GM18507 (cell line): Measurements from ENCODE around the gene SLC5A2.
"Not testable (repeated sequence)": the region's sequence is repeated elsewhere in the genome, so short reads cannot be mapped to it uniquely, and the experiment has no call there.

ENCODE experiments used
- DNase-seq: peaks from one replicate; pipeline ENCODE4 v3.0.0; 2011; ENCODE audit warnings: low read depth; ENCODE audit not compliant: insufficient read length; ENCODE audit errors: extremely low spot score
- FAIRE-seq: peaks from 2 replicates; lab custom pipeline; 2011; peaks lifted over from hg19 to GRCh38; lab: Jason Lieb, UNC

SLC5A2 gene

DNA sequence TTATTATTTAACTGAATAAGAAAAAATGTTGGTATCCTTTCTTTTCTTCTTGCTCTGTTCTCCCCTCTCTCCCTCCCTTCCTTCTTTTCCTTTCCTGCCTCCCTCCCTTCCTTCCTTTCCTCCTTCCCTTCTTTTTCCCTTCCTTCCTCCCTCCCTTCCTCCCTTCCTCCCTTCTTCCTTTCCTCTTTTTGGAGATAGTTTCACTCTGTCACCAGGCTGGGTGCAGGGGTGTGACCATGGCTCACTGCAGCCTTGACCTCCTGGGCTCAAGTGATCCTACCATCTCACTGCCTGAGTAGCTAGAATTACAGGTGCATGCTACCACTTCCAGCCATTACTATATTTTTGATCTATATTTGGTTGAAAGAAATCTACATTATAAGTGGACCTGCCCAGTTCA lies 31.0 kb downstream of the SLC5A2 start:
- no peak for FAIRE-seq
- DNase-seq = no peak

DNA sequence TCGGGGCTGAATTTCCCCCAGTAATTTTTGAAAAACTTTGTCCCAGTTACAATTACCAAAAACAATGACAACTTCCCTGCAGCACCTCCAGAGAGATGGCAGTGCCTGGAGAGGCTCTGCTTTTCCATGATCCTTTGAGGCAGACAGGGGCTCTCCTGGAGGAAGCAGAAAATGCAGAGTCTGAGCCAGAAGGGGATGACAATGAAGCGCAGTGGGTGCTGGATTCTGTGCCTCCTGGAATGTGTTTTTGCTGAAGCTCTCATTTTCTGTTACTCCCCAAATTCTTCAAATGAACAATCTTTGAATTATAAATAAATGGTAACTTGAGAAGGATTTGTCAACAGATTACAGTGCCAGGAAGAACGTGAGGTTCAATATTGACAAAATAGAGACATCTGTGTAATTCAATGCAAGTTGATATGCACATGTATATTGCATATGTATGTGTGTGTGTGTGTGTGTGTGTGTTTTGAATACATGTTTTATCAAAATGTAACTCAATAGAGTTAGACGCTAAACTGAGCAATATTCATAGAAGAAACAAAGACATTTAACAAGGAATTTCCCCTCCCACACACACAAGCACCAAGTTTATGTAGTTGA lies 35.0 kb downstream of the SLC5A2 start:
- FAIRE-seq (no peak), DNase-seq (no peak)

DNA sequence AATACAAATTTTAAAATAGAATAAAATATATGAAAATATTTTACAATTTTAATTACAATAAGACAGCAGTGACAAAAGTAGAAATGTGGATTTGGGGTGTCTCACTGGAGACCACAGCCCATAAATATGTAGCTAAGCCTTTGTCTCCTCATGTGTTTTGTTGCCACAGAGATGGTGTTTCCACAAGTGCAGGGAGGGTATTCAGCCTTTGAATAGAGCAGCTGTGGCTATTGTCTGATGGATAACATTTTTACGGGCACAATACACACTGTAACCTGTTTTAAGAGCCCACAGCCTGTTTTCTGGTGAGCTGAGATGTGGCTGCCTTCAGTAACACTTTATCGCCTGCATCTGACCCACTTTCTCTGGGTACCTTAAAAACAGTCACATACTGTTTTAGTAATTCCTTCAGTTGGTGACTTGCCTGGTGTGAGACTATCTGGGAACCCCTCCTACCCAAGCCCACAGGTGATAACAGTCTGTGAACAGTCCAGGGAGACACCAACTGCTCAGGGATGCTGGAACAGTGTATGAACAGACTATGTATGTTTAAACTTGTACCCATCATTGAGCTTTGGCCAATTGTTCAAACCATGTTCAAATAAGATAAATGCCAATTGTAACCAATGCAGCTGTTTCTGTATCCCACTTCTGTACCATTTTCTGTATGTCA lies 37.0 kb downstream of the SLC5A2 start:
- DNase-seq = no peak
- FAIRE-seq = no peak

- DNase-seq = no peak
- no peak for FAIRE-seq
These were observed 38.4 kb downstream of the SLC5A2 start for GRCh38 chr16:31521368-31521767.

DNA sequence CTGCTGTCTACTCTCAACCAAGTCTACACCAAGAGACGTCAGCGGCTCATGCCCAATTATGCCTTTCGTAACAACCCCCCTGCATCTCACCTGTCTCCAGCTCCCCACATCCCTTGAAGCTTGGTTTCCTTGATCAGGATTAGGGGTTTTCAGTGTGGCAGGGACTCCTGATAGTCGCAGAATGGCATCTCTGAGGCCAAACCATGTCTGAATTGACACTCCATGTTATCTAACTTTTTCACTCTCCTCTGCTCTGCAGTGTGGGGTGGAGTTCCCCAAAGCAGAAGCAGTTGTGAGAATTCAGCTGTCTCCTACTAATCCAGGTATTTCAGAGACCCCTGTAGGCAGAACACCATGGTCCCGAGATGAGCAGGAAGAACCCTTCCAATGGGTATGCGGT lies 39.1 kb downstream of the SLC5A2 start:
- FAIRE-seq = no peak
- no peak for DNase-seq

DNA sequence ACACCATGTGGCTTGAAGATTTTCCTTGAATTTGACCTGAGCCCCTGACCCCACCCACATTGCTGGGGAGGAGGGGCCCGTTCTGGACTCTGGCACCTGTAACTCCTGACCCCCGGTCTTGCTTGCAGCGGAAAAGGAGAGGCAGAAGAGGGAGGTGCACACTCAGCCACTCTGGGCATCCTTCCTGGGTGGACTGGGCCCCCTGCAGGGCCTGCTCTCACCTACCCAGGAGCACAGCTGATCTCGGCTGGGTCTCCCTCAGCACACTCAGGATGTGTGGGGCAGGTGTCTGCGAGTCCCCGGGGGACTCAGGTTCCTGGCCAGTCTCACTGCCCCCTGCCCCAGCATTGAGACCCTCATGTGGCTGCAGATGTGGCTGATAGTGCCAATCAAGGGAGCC lies 40.8 kb downstream of the SLC5A2 start:
- DNase-seq, FAIRE-seq: not testable (repeated sequence)

GRCh38 chr16:31525113-31525512 lies 42.2 kb downstream of the SLC5A2 start:
- DNase-seq = no peak
- no peak for FAIRE-seq

DNA sequence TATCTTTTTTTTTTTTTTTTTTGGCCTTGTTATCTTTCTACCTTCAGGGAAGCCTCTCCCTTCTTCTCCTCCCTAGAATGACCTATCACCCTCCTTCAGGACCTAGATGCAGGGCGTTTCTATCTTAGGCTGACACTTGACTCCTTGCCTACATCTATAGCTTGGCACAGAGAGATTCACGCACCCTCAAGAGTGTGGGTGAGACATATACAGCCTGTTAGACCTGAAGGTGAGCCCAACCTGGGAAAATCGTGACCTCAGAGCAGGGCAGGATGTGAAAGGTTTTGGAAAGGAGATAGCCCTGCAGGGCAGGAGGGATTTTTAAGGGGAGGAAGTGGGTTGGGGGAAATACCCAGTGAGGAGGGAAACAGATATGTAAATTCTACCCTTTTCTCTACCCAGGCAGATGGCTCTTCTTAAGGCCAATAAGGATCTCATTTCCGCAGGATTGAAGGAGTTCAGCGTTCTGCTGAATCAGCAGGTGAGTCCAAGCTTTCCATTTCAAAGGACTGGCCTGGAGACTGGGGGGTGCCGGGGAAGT lies 44.9 kb downstream of the SLC5A2 start, which contains the start of gene AHSP:
TSS of gene AHSP (plus strand) at position 167 of the 541 bp plus-strand sequence. CDS start at position 407, 240 bp downstream.
- DNase-seq (no peak), FAIRE-seq (no peak)

- no peak for DNase-seq
- FAIRE-seq = no peak
These were observed 45.7 kb downstream of the SLC5A2 start for GRCh38 chr16:31528523-31529107.

- FAIRE-seq (no peak), DNase-seq (no peak)
These were observed 46.4 kb downstream of the SLC5A2 start for GRCh38 chr16:31529108-31529936.

DNA sequence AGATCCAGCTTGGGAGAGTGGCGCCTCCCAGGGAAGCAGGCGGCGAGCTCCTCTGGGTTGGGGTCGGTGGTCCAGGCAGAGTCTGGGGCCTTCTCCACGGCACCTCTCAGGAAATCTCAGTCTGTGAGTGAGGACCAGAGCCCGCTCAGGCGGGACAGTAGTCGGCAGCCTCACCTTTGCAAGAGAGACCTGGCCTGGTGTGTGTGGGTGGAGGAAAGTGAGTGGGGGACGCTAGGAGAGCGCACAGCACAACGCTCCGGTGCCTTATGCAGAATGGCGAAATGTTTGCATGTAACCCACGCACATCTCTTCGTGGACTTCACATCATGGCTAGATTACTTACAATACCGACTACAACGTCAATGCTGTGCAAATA lies 47.0 kb downstream of the SLC5A2 start:
- DNase-seq (no peak), FAIRE-seq (no peak)

DNA sequence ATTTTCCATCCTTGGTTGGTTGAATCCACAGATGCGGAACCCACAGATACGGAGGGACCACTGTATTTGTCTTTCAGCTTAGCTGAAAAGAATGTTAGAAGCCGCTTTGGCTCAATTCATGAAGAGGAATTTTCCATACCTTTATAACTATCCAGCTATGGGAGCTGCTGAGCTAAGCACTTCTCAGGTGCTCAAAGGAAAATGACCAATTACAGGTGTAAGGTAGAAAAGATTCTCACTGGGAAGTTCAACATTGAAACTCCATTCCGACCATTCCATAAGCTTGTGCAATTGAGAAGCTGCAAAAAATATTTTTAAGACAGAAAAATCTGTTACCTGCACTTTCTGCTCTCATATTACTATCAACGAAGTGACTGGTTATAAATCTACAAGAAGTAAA lies 47.5 kb downstream of the SLC5A2 start:
- no peak for FAIRE-seq

DNA sequence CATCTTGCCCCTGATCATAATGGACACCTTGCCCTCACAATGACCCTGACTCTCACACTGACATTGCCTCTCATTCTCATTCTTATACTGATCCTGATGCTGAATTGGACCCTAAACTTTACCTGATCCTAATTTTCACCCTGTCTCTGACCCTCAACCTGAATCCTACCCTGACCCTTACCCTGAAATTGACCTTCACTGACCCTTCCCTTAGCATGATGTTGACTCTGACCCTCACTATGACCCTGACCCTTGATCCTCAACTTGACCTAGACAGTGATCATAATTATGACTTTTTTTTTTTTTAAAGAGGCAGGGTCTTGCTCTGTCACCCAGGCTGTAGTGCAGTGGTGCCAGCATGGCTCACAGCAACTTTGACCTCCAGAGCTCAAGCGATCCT lies 48.2 kb downstream of the SLC5A2 start:
- FAIRE-seq (no peak), DNase-seq (no peak)

More for the DNA sequence above, 47.5 kb downstream of the SLC5A2 start:
- no peak for DNase-seq

DNA sequence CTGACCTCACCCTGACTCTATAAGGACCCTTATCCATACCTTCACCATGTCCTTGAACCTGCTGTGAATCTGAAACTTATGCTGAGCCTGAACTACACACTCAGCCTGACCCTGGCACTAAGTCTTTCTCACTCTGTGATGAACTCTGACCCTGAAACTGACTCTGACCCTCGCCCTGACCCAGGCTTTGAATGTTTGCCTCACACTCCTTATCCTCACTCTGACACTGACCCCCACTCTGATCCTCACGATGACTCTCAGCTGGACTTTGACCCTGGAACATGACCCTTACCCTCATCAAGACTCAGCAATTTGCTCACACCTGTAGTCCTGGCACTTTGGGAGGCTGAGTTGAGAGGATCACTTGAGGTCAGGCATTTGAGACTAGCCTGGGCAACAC lies 49.2 kb downstream of the SLC5A2 start:
- no peak for FAIRE-seq
- DNase-seq = no peak

- FAIRE-seq (no peak), DNase-seq (no peak)
These were observed 50.0 kb downstream of the SLC5A2 start for GRCh38 chr16:31532896-31533295.

DNA sequence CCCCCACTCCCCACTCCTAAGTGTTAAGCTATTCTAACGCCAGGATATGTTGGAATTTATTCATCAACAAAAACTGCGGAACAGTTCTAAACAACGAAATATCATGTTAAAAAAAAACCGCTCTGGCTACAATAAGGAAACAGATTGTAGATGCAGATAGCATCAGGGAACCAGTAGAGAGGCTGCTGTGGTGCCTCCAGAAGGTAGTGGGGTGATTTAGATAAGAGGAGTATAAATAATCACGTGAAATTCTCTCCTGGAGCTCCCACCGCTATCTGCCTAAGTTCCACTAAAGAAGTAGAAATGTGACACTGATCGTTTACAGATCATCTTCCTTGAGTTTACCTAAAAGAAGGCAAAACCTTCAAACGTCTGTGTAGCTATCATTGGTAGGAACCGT lies 52.8 kb downstream of the SLC5A2 start:
- no peak for FAIRE-seq
- DNase-seq = no peak

DNA sequence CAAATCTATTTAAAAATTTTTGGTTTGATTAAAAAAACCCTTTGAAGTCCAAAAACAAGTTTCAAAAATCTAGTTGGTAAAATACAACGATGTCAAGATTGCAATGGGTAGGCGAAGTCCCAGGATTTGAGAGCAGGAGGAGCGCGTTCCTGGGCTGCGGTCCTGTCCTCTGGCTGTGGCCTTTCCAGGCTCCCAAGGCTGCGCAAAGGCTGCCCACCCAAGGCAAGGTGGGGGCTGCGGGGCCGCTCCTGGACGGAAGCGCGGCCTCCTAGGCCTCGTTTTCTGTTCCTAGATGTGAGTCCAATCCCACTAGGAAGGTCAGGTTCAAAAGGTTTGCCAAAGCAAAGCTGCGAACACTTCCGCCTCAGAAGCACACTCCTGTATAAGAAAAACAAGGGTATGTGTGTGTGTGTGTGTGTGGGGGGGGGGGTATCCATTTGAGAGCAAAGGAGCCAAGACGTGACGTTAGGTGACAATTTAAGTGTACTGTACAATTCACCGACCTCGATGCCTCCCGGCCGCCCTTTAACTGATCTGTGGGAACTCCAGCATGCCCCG lies 54.0 kb downstream of the SLC5A2 start:
- FAIRE-seq = no peak

GRCh38 chr16:31537362-31538242 lies 54.7 kb downstream of the SLC5A2 start:
- DNase-seq = no peak
- no peak for FAIRE-seq

More for the DNA sequence above, 54.0 kb downstream of the SLC5A2 start:
- no peak for DNase-seq

- not testable (repeated sequence) for FAIRE-seq, DNase-seq
These were observed 55.3 kb downstream of the SLC5A2 start for GRCh38 chr16:31538243-31538598.
